Activated CD4-positive, CD25-positive, alpha-beta regulatory T cell (primary cell): ENCODE results near the gene GNAI1.

ENCODE experiments used
- DNase-seq, 4 experiments: peaks; one replicate each; lab custom pipeline; 2025; lab: John Stamatoyannopoulos, UW

The GNAI1 gene

DNA sequence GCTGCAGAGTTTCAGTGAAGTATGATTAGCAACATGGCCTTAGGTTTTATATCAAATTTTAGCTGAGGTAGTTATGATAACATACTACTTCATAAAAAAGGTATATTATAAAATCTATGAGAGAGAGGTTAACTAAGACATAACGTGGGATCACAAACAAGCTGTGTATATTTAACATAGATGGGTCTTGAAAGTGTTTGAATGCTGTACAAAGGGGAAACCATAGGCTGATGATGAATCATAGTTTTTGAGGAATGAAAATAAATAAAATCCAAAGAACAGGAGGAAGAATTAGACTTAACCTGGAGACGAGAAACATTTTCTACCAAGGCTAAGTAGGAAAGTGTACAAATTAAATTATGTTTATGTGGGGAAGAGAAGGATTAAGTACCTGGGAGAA lies 119.0 kb downstream of the GNAI1 start:
- DNase-seq: no peak

- DNase-seq: no peak
Measured at GRCh38 chr7:80255656-80256055, 121.0 kb downstream of the GNAI1 start.

GRCh38 chr7:80257756-80258155 lies 123.1 kb downstream of the GNAI1 start:
- DNase-seq: no peak

DNA sequence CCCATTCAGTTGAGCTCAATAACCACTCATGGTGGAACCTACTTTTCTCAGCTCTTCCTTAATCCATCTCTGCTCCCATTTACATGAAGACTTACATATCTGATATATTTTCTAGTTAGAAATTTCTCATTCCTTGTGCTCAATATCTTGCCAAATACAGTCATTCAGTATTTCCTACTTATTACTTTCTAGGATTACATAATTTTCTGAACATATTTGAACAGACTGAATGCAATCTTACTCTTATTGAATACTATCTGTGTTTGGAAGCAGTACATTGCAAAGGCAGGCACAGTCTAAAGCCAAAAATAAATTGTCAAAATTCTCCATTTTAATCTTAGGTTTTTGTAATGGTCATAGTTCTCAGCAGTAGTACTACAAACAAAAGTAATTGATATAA lies 126.0 kb downstream of the GNAI1 start:
- DNase-seq: no peak

- no peak for DNase-seq
Measured at GRCh38 chr7:80263333-80263732, 128.7 kb downstream of the GNAI1 start.

- DNase-seq: no peak
Measured at GRCh38 chr7:80263821-80264220, 129.2 kb downstream of the GNAI1 start.

GRCh38 chr7:80264769-80265495 lies 130.3 kb downstream of the GNAI1 start:
- no peak for DNase-seq

- no peak for DNase-seq
Measured at GRCh38 chr7:80272560-80273239, 138.1 kb downstream of the GNAI1 start.

DNA sequence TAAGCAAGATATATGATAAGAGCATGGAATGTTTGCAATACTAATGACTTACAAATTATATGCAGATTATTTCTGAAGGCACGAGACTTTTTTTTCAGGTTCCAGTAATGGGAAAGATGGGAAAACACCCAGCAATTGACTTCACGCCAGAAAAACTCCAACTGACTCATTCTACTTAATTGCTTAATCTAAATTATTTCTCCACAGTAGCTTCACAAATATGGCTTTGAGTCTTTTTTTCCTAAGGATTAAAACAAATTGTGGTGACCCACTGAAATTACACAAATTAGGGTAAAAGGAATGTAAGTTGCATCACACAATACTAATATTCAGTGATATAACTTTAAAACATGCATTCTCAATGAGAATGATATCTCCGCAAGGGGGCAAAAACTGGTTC lies 138.7 kb downstream of the GNAI1 start:
- no peak for DNase-seq

DNA sequence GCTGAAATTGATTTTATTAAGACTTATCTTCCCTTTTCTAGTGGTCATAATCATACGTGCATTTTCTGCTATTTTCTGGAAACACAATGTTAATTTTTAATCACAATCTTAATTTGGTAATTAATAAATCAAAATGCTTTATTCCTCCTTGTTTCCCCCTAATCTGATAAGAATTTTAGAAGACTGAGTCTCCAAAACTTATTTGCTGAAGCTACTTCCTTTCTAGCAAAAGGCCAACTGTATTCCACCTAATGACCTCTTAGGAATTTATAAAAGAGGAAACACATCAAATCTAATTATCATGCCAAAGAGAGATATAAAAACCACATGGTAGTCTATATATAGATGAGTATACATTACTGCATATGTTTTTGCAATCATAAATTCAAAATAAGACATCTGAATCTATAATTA lies 140.6 kb downstream of the GNAI1 start:
- no peak for DNase-seq
